ENCODE measurements around the gene JARID2. TPM values are rescaled to one million over a fixed set of nuclear protein-coding genes. Genes with fewer than 3 reads are reported as not detected.

JARID2 gene
- total RNA-seq, 1 donor = 9.1 TPM

DNA sequence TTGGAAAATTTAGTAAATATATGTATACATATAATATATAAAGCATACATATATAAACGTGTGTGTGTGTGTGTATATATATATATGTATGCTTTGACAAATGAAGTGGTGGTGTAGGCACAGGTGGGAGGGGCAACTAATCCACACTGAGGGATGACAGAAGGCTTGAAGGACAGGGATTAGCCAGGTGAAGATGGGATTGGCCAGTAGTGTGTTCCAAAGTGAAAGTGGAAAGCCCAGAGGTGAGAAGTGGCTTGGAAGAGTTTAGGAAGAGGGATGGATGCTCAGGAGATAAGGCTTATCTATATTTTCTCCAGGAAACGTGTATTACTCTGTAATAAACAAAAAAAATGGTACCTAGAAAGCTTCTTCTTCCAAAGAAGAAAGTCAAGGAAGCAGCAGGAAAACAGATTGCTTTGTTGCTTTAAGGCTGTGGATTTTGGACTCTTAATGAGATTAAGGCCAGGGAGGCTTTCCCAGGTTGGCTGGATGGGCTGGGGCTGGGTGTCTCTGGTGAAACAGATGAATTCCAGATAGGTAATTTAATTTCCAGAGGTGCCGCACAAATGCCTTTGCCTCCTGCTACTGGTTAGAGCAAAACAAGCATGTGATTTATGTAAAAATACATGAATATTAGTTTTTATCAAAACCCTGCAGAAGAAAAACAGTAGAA lies 63.9 kb downstream of the JARID2 start:
- TF ChIP-seq CTCF (IDR thresholded peaks at IDR 0.05; ENCODE audit: insufficient read depth, low read depth, low read length) = no peak
- no peak overlapping the region for H3K4me3 ChIP-seq (ENCODE audit: low read depth, low read length)
- DNase-seq (ENCODE audit: low read depth) = no peak

DNA sequence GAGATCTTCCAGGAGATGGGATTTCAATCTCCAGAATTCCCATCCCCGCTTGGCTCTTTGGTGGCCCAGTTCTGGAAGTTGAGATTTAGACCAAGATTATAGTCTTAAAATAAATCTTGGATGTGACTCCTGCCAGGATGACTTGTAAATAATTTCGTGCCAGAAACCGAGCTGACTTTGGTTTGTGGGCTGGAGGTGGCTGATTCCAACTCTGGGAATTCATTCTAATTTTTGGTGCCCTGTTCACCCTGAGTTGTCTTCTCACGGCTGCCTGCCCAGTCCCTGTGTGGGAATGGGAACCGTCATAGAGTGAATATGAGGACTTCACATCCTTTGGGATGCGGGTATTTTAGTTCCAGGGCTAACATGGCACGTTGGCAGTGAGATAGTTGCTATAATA lies 64.8 kb downstream of the JARID2 start:
- H3K4me3 ChIP-seq (ENCODE audit: low read depth, low read length) = no peak overlapping the region
- DNase-seq (ENCODE audit: low read depth) = no peak
- TF ChIP-seq CTCF (IDR thresholded peaks at IDR 0.05; ENCODE audit: insufficient read depth, low read depth, low read length) = no peak

DNA sequence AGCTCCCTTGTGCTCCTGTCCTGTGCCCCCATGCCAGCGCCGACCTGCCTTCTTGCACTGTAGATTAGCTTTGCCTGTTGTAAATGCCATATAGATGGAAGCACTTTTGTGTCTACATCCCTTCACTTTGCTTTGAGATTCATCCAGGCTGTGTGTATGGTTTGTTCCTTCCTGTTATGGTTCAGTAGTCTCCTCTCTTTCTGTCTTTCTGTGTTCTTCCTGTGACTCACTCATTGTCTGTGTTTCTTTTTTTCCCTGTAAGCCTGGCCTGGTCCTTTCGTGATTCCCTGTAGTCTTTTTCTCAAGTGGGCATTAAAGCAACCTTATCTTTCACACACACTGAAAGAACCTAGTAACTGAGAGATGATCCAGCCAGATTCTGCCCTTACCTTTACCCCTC lies 66.6 kb downstream of the JARID2 start:
- no peak overlapping the region for H3K4me3 ChIP-seq (ENCODE audit: low read depth, low read length)
- DNase-seq (ENCODE audit: low read depth) = no peak
- TF ChIP-seq CTCF (IDR thresholded peaks at IDR 0.05; ENCODE audit: insufficient read depth, low read depth, low read length) = no peak

- no peak for DNase-seq (ENCODE audit: low read depth)
Observed at GRCh38 chr6:15313367-15313766, 67.5 kb downstream of the JARID2 start.

DNA sequence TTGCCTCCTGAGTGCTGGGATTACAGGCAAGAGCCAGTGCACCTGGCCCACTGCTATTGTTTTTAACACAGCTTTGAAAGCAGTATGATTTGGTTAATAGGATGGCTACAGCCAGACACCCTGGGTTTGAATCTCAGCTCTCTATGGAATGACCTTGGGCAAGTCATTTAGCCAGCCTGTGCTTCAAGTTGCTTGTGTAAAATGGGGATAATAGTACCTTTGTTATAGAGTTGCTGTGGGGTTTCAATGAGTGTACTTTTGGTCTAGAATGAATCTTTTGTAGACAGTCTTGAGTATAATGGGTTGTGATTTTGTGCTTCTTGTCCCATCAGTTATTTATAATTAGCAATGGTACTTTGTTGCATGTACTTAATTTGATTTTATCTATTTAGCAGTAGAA lies 70.9 kb downstream of the JARID2 start:
- no peak overlapping the region for H3K4me3 ChIP-seq (ENCODE audit: low read depth, low read length)
- no peak for TF ChIP-seq CTCF (IDR thresholded peaks at IDR 0.05; ENCODE audit: insufficient read depth, low read depth, low read length)
- no peak for DNase-seq (ENCODE audit: low read depth)

More at GRCh38 chr6:15313367-15313766, 67.5 kb downstream of the JARID2 start:
- TF ChIP-seq CTCF (IDR thresholded peaks at IDR 0.05; ENCODE audit: insufficient read depth, low read depth, low read length) = no peak
- no peak overlapping the region for H3K4me3 ChIP-seq (ENCODE audit: low read depth, low read length)

DNA sequence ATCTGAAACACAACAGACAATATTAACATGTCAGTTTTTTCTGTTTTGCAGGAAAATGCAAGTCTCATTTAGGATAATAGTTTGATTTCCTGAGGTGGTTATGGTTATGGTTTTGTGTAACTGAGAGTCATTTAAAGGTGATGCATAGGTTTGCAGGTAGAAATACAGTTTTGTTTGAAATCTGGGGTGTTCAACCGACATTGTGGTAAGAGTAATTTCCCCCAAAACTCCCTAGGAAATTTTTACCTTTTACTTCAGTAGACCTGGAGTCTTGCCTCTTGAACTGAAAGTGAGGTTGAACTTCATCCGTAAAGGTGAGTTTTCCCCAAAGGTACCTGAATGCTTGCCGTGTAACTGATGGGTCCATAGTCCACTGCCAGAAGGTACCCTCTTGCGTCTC lies 71.4 kb downstream of the JARID2 start:
- TF ChIP-seq CTCF (IDR thresholded peaks at IDR 0.05; ENCODE audit: insufficient read depth, low read depth, low read length) = no peak
- no peak for DNase-seq (ENCODE audit: low read depth)
- H3K4me3 ChIP-seq (ENCODE audit: low read depth, low read length) = no peak overlapping the region
